Measurements from ENCODE around the gene DRC7.

- no peak for TF ChIP-seq POLR2AphosphoS5 (IDR thresholded peaks at IDR 0.05; ENCODE audit: borderline replicate concordance, low read depth, low read length)
- TF ChIP-seq EZH2 (IDR thresholded peaks at IDR 0.05): no peak
- TF ChIP-seq FOXP2 (optimal IDR thresholded peaks at IDR 0.05; ENCODE audit: control extremely low read depth, extremely low read length, insufficient read depth): no peak
Measured at GRCh38 chr16:57667526-57668262, 26.9 kb upstream of the DRC7 start.
